Fibroblast of skin of scalp (primary cell): ENCODE results near the gene KCNN4.
"Not testable (repeated sequence)": the region's sequence is repeated elsewhere in the genome, so short reads cannot be mapped to it uniquely, and the experiment has no call there.

Source experiments
- DNase-seq: peaks from one replicate; pipeline ENCODE4 v3.0.0-alpha.2; 2013

Gene KCNN4

DNA sequence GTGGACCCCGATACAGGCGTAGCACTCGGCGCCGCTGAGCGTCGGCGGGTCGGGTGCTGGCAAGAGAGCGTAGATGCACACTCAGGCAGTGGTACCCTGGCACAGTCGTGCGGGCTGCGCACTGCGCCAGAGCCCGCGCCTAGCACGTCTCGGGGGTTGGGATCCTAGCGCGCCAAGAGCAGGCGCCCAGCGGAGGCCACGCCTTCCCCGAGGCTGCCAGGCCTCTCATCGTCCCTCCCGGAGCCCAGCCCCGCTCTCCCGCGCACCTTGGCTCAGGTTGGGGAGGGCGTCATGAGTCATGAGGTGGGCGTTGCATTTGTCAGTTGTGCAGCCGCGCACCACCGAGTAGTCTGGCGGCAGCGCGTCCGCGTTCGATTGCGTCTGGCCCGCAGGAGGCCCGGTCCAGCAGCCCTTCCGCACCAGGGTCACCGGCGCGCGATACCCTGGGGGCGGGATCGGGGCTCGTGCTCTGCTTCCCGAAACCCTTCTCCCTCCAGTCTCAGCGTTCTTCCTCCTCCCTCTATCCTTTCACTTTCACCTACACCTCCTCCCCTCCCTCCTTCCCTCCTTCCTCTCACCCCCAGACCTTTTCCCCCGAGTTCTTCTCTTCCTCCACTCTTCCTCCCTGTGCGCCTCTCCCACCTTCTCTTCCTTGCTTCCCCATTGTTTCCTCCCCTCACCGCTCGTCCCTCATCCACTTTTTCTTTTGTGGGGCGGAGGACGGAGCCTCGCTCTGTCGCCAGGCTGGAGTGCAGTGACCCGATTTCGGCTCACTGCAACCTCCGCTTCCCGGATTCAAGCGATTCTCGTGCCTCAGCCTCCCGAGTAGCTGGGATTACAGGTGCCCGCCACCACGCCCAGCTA lies 18.0 kb upstream of the KCNN4 start:
- no peak for DNase-seq

DNA sequence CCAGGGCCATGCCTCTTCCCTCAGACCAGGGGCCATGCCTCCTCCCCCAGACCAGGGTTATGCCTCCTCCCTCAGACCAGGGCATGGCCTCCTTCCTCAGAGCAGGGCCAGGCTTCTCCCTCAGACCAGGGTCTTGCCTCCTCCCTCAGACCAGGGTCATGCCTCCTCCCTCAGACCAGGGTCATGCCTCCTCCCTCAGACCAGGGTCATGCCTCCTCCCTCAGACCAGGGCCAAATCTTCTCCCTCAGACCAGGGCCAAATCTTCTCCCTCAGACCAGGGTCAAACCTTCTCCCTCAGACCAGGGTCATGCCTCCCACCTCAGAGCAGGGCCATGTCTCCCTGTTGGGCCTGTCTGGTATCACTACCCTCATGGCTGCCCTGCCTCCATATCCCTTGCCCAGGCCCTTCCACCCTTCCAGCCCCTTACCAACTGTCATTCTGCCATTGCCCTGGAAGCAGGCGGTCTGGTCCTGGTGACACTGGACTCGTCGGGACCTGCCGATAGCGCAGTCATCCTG lies 17.3 kb upstream of the KCNN4 start:
- no peak for DNase-seq

DNA sequence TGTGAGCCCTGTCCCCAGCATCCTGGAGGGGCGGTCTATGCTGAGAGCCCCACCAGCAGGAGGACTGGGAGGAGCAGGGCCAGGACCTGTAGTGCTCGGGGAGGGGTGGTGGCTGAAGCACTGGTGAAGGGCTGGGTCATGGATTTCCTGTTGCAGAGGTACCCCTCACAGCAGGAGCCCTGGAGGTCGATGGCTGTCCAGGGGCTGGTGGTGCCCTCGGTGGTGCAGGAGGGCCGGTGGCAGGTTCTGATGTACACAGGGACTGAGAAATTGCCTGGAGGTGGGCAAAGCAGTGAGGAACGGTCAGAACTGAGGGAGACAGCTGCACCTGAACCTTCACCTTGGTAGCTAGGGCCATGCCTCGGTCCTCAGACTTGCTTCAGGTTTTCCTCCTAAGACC lies 16.8 kb upstream of the KCNN4 start:
- no peak for DNase-seq

DNA sequence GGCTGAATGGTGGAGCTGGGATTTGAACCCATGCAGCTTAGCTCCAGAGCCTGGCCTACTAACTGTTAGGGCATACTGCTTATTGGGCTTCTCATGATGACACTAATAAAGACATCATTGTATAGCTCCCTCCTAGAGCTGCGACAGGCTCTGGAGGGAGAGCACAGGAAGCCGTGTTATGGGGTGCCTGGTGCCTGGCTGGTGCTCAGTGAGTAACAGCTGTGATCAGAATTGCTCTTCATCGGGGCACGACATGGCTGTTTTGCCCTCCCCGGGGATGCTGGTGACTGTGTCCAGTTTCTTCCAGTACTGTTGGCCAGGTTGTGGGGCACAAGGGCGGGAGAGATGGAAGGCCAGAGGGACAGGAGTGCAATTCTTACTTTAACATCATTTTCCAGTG lies 16.3 kb upstream of the KCNN4 start:
- no peak for DNase-seq

DNA sequence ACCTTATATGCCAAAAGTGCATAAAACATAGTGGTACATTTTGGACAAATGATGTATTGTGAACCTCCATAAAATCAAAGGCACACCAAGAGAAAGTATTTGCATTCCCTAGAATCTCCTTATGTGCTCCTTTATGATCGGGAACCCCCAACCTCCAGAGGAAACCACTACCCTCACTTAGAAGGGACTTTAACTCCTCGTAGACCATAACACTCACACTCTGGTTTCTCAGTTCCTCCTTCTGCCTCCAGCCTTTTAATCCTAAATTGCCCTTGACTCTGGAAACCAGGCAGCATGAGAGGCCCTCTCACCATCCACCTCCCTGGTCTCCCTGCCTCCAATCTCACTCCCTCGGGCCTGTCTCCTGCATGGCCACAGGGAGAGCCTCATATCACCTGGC lies 9.8 kb upstream of the KCNN4 start:
- DNase-seq = no peak

DNA sequence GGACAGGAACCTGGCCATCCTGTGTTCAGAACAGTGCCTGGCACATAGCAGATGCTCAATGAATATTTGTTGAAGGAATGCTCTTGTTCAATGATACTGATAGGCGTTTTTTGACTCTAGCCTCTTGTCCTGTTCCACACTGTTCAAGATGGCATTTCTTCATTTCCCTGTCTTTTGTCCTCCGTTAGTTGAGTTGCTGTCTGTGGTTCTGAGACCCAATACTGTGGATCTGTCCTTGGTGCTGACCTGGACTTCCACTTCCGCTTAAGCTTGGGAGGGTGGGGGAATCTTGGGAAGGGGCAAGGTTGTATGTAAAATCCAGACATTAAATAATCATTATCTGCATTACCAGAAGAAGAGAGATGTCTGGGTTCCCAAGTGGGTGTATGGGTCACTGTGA lies 8.3 kb upstream of the KCNN4 start:
- peak; percentile 53 for DNase-seq

DNA sequence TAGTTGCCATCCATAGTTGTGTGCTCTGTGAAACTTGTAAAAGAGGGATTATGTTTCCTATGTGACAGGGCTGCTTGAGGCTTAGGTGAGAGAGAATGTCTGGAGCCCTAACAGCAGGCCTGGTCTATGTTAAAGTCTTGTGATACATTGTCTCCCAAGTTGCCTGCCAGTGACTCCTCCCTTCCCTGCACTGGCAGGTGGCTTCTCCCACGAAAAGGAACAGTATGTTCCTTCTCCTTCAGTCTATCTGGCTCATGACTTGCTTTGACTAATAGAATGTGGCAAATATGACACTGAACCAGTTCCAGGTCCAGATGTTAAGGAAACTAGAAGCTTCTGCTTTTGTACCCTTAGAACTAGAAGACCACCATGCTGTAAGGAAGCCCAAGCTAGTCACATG lies 5.9 kb upstream of the KCNN4 start:
- no peak for DNase-seq

DNA sequence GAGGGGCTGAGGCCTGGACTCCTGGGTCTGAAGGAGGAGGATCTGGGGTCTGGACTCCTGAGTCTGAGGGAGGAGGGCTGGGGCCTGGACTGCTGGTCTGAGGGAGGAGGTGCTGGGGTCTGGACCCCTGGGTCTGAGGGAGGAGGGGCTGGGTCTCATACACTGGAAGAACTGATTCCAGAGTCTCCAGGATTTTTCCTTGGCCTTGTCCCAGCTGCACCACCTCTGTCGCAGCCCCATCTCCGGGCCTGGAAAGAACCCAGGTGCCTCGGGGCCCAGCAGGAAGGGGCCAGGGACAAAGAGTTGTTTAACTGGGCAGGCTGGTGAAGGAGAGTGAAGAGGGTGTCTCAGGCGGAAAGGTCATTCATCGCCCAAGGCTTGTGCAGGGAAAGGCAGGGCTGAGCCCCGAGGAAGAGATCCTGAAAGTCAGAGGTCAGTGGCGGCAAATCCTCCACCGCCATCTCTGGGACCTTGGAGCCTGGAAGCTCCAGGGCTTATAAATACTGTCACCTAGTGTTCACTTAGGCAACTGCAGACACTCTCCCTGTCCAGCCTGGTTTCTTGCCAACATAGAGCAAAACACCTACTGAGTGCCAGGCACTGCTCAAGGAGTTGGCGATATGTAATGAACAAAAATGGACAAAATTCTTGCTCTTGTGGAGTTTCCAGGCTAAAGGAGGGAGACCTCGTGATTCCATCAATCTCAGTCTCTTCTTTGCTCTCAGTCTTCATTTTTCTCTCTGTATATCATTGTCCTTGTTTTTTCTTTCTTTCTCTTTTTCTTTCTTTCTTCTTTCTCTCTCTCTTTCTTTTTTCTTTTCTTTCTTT lies 4.4 kb upstream of the KCNN4 start:
- DNase-seq = peak; percentile 71

DNA sequence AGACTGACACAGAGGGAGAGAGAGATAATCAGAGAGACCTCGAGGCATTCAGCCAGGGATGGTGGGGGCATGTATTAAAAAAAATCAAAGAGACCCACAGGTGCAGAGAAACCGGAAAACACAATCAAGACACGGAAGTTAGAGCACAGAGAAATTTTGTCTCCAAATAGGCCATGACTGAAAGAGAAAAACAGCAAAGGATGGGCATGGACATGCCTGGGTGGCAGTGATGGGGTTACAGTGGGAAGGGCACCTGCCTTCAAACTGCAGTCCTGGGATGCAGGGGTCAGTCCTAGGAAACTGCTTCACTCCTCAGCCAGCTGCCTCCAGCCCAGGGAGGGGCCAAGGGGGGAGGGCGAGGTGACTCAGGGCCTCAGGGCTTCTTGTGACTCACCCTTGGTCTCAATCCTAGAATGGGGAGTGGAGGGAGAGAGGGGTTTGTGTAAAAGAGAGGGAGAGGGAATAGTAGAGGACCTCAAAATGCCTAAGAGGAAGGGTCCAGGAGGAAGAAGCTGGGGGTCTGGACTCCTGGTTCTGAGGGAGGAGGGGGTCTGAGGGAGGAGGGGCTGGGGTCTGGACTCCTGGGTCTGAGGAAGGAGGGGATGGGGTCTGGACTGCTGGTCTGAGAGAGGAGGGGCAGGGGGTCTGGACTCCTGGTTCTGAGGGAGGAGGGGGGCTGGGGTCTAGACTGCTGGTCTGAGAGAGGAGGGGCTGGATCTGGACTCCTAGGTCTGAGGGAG lies 3.6 kb upstream of the KCNN4 start:
- DNase-seq = peak; percentile 84

DNA sequence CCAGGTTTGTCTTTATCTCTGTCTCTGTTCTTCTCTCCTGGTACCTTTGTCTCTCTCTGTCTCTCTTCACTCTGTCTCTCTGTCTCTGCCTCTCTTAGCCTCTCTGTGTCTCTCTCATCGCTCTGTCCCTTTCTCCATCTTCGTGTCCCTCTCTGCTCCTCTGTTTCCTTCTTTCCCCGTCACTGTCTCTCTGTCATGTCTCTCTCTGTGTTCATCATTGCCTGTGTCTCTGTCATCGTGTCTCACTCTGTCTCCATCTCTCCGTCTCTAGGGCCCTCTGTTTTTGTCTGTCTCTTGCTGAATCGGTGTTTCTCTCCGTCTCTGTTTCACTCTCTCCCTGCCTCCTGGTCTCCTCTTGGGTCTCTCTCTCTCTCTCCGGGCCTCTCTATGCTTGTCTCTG lies 2.9 kb upstream of the KCNN4 start:
- no peak for DNase-seq

DNA sequence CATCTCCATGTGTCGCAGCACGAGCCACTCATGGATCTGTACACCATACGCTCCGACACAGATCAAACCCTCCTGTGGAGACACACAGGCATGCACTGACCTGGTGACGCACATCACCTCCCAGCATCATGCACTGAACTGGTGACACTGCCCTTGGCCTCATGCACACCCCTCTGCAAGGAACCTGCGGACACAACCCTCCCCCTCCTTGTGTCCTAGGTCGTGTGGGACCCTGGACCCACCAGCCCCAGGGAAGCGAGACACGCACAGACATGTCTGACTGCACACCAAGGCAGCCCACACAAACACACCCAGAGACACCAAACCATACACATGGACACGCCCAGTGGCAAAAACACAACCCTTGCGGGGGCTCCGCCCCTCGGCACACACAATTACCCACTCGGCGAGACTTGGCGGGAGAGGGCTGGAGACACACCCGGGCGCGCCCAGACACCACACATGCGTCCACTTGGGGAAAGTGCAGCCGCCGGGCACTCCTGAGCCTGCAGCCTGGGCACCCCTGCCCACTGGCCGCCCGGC lies 2.0 kb upstream of the KCNN4 start:
- no peak for DNase-seq

DNA sequence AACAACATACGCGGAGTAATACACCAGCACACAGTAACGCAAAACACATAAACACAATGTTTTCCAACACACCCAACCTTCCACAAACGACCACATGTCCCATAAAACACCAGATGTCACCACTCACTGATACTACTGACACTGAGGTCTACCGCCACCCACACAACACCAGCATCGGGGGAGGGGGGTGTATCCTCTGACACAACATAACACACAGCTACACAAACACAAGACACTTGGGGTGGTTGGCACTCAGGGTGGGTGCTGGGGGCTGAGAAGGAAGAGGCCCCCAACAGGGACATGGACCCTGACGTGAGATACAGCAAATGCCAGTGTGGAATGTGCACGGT lies 1.5 kb upstream of the KCNN4 start:
- no peak for DNase-seq

DNA sequence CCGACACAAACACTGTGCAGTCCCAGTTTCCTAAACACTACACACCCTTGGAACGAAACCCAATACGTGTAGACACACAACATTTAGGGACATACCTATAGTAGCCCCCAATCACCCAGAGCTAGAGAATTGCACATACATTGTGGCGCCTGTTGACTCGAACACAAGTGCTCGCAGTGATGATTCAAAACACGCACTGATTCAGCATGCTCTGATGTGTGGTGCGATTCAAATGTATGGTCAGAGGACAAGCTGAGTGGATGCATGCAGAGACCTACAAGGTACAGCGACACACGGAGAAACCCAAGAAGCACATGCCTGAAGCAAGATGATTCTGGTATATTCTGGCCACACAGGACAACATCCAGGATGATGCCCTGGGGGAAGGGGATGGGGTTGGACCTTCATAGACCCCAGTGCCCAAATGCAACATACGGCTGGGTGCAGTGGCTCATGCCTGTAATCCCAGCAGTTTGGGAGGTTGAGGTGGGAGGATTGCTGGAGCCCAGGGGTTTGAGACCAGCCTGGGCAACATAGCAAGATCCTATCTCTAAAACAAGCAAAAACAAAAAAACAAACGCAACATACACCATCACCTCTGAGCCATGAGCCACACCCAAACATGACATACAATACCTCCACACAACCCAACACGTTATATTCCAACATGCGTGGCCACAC lies 997 bp upstream of the KCNN4 start:
- DNase-seq = no peak

DNA sequence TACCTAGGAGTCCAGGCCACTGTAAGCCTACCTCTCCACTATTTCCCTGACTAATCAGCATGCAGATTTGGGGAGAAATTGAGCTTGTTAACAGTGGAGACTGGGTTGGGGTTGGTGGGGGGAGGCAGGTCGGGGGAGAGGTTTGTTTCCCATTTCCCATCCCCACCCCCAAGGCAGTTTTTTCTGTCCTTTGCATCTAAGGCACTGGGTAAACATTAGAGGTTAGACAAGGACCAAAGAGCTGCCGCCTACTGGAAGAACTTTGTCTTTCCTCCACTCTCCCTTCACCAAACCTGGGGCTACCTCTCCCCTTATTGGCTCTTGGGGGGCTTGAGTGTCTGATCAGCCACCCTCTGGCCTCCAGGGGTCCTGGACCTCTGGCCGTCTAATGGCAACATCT lies 953 bp downstream of the KCNN4 start:
- DNase-seq = no peak

DNA sequence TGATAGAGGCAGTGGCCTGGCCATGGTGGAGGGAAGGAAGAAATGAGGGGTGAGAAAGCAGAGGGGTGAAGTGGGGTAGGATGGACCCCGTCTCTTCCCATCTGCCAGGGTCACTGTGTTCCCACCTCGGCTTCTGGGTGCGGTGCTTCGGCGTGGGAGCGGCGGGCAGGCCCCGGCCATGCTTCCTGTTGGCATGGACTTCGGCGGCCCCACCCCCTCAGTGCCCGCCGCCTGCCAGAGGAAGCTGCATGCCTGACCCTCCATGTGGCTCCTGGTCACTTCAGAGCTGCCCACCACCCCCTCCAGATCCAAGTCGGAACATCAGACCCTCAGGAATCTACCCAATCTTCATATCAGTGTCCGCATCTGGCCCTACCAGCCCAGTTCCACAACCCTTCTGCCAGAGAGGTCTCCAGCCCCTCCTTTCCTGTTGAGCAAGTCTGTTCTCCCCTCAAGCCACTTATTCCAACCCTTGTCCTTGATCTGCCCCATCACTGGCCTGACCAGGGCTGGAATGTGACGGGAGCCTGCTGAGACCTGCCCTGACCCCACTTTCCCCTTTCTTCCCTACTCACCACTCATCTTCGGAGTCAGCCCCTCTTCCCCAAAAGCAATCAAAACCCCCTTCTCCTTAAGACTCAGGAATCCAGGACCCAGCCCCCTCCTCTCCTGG lies 1.5 kb downstream of the KCNN4 start:
- DNase-seq = no peak

DNA sequence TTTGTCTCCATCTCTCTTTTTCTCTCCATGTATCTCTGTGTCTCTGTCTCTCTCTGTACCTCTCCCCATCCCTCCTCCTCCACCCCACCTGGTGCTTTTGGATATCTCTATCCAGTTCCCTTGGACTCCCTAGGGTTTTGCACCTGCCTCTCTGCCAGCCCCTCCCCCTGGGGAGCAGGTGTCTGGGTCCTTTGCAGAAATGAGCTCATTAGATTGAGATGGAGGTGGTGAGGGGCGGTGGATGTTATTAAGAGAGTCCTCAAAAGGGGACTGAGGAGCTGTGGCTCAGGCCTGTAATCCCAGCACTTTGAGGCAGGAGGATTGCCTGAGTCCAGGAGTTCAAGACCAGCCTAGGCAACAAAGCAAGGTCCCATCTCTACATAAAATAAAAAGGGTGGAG lies 2.1 kb downstream of the KCNN4 start:
- DNase-seq = no peak

DNA sequence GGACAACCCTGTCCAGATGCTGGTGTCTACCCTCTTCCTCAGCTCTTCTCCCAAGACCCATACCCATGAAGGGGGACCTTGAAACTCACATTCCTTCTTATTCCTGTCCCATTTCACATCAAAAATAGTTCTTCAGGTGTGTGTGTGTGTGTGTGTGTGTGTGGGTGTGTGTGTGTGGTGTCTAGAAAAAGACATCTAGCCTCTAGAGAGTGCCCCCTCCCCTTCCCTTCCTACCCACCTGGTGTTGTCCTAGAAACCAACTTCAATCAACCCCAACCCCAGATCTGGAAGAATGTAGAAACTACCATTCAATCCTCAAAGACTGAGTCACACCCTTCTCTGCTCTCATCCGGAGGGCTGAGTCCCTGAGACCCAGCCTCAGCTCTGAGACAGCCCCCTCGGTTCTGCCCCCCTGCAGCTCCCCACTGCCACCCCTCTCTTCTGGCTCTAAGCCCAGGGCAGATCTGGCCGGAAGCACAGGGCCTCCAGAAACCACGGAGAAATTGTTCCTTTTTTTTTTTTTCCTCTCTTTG lies 3.5 kb downstream of the KCNN4 start:
- DNase-seq = peak; percentile 79

DNA sequence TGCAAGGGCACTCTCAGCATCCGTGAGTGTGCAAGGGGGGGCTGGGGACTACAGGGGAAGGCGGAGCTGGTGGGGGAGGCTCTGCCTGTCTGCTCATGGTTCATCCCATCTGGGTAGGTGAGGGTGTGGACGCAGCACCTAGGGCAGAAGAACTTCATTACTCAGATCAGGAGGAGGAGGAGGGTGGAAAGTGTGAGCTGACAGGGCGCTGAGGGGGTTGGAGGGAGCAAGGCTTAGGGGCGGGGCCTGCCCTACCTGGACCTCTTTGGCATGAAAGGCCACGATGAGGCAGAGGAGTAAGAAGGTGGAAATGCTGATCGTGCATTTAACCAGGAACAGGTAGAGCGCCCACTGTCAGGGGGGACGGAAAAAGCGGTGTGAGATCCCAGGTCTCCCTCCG lies 4.5 kb downstream of the KCNN4 start:
- no peak for DNase-seq

DNA sequence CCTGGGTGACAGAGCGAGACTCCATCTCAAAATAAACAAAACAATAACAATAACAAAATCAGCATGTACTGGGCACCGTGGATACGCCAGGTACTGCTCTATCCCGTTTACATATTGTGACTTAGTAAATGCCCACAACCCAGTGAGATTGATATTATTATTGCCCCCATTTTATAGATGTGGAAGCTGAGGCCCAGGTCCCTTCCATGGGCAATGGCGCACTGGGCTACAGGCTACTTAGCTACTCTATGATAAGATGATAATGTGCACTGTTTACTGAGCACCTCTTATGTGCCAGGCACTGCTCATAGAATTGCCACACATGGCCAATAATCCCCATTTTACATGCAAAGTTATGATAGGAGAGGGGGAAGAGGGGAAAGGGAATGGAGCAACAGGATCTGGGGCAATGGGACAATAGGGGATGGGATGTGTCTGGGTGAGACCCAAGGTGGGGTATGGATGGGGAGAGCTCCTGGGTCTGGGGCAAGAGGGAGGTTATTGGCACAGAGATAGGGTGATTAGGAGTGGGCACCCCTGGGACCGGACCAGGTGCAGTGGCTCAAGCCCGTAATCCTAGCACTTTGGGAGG lies 5.4 kb downstream of the KCNN4 start:
- no peak for DNase-seq

DNA sequence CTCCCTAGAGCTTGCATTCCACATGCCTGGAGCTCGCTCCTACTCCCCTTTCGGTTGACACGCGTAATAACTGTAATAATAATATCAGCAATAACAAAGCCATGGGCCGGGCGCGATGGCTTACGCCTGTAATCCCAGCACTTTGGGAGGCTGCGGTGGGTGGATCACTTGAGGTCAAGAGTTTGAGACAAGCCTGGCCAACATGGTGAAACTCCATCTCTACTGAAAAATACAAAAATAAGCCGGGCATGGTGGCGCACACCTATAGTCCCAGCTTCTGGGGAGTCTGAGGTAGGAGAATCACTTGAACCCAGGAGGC lies 5.9 kb downstream of the KCNN4 start:
- not testable (repeated sequence) for DNase-seq
